Uterus (tissue), 4 donors: Measurements from ENCODE around the gene FOXN3. TPM values are rescaled to one million over a fixed set of nuclear protein-coding genes. Genes with fewer than 3 reads are reported as not detected.

Experiments used
- DNase-seq, 2 donors: peaks; one replicate each; pipeline ENCODE4 v3.0.0-alpha.2; 2019 to 2020
- H3K27ac ChIP-seq, 2 donors: fragments of 200-600 bp; sonication (generic); 1 replicate in 1 of 2; 2 replicates in 1 of 2; pipeline ENCODE4 v1.5.1; 2016 to 2018
- H3K27me3 ChIP-seq, 2 donors: fragments of 200-600 bp; sonication (generic); one replicate each; pipeline ENCODE4 v1.5.1; 2018 to 2019; ENCODE audit warnings: control low read depth in 1 of 2
- H3K36me3 ChIP-seq, 2 donors: fragments of 200-600 bp; sonication (generic); one replicate each; pipeline ENCODE4 v1.5.1; 2019; ENCODE audit warnings: control low read depth in 1 of 2
- H3K4me1 ChIP-seq, 2 donors: fragments of 200-600 bp; sonication (generic); one replicate each; pipeline ENCODE4 v1.5.1; 2018 to 2019; ENCODE audit warnings: control low read depth in 1 of 2
- H3K4me3 ChIP-seq, 2 donors: fragments of 200-600 bp; sonication (generic); 1 replicate in 1 of 2; 2 replicates in 1 of 2; pipeline ENCODE4 v1.5.1; 2018 to 2019; ENCODE audit warnings: mild to moderate bottlenecking in 1 of 2
- H3K9me3 ChIP-seq, 2 donors: fragments of 200-600 bp; sonication (generic); one replicate each; pipeline ENCODE4 v1.5.1; 2019; ENCODE audit warnings: control low read depth in 1 of 2
- CTCF ChIP-seq, 4 experiments: fragments of 200-600 bp in 2 of 4; fragments of 450-650 bp in 2 of 4; sonication (generic) in 2 of 4; IDR thresholded peaks; one replicate each; pipeline ENCODE4 v1.5.1; 2016 to 2019; ENCODE audit warnings: antibody characterized with exemption in 4 of 4, mild to moderate bottlenecking in 2 of 4, moderate library complexity in 1 of 4
- POLR2A ChIP-seq, 2 donors: fragments of 450-650 bp; IDR thresholded peaks; one replicate each; pipeline ENCODE4 v1.6.1; 2016; ENCODE audit warnings: antibody characterized with exemption in 2 of 2, mild to moderate bottlenecking in 1 of 2, moderate library complexity in 1 of 2
- intact Hi-C: fragments of 100-400 bp; cut with DNase I; formaldehyde crosslinking; loops from one replicate; pipeline ENCODE4 v1.15.1; 2023; ENCODE audit warnings: low total_unique reads
- total RNA-seq, 4 donors: library from RNA; depleted of rRNA in 3 of 4; stranded (reverse); fragments of >200 nt in 3 of 4; gene quantifications; one replicate each; pipeline versions ENCODE4 v1.1.0 to v1.2.4, GENCODE V29; 2014 to 2023
- donor health status: DM: yes; HTN: yes; CAD: no.

The FOXN3 gene
- total RNA-seq, 4 donors from 2014 or later: 37.7 to 103 (median 74.9) TPM

GRCh38 chr14:89324501-89325298 lies 92.3 kb downstream of the FOXN3 start:
- no peaks in the 10 kb centered on the region for H3K36me3 ChIP-seq
- H3K9me3 ChIP-seq: no peaks in the 10 kb centered on the region
- H3K4me3 ChIP-seq: no peak overlapping the region
- TF ChIP-seq POLR2A (IDR thresholded peaks at IDR 0.05): no peak
- TF ChIP-seq CTCF (IDR thresholded peaks at IDR 0.05): no peak
- intact Hi-C loops: no loop called here
- no peaks in the 10 kb centered on the region for H3K27me3 ChIP-seq
- no peaks in the 10 kb centered on the region for H3K4me1 ChIP-seq
- no peak for DNase-seq
- H3K27ac ChIP-seq: no peak overlapping the region

DNA sequence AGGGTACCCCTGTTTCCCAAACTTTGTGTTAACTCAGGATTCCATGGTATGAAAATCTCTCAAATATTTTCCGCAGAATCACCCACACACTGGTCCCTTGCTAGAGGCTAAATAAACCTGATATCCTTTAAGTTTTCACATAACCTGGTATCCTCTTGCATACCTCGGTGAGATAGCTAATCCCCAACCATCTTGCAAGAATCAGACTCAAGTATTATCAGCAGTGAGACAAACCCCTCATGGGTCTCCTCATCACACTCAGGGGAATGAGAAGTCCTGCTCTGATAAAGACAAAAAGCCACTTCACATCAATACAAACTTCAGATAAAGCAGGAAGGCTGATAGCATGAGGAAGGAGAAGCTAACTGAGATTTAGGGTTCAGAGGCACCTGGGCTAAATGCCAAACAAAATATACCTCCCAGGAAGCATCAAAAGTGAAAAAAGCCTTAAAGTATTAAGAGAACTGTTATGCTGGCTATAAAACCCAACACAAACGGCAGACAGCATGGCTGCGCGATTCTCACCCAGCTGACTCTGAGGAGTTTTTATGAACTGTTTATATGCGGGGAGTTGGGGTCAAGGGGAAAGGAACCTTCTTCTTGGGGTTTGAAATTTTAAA lies 96.5 kb downstream of the FOXN3 start:
- Histone ChIP-seq H3K9me3 (no peaks in the 10 kb centered on the region), H3K4me1 (no peaks in the 10 kb centered on the region), H3K36me3 (no peaks in the 10 kb centered on the region), H3K4me3 (no peak overlapping the region), H3K27me3 (no peaks in the 10 kb centered on the region), H3K27ac (no peak overlapping the region)
- intact Hi-C loops: no loop called here
- TF ChIP-seq POLR2A (IDR thresholded peaks at IDR 0.05) (no peak), CTCF (IDR thresholded peaks at IDR 0.05) (no peak)
- no peak for DNase-seq

GRCh38 chr14:89319687-89320086 lies 97.3 kb downstream of the FOXN3 start:
- Histone ChIP-seq H3K27ac (no peak overlapping the region), H3K27me3 (no peaks in the 10 kb centered on the region), H3K36me3 (no peaks in the 10 kb centered on the region), H3K4me3 (no peak overlapping the region), H3K9me3 (no peaks in the 10 kb centered on the region), H3K4me1 (no peaks in the 10 kb centered on the region)
- DNase-seq: no peak
- intact Hi-C loops: no loop called here
- TF ChIP-seq CTCF (IDR thresholded peaks at IDR 0.05) (no peak), POLR2A (IDR thresholded peaks at IDR 0.05) (no peak)

DNA sequence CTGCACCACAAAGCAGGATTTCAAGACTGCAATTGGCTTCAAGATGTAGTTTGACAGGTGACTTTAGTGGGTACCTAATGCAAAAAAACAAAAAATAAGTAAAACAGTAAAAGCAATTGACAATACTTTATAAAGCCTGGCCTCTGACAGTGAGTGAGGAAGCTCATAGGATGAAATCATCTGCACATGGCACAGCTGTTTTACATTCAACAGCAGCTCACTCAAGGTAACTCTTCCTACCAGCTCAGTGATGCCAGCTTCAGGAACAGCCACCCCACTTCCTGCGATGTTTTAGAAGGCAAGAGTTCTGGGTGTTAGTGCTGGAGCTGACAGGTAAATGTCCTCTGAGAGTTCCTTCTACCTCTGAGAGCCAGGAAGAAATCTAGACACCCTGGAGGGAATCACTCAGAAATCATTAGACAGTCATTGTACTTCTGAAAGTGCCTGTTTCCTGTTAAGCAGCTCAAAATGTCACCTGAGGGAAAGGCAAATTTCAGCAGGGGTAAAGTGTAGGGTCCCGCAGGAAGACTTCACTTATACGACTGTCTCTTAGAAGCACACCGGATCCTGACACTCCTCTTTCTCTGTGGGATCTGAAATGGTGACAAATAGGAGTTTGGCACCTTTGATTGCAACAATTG lies 99.9 kb downstream of the FOXN3 start:
- intact Hi-C loops: no loop called here
- no peaks in the 10 kb centered on the region for H3K9me3 ChIP-seq
- no peaks in the 10 kb centered on the region for H3K4me1 ChIP-seq
- no peaks in the 10 kb centered on the region for H3K36me3 ChIP-seq
- no peak overlapping the region for H3K4me3 ChIP-seq
- no peak overlapping the region for H3K27ac ChIP-seq
- no peaks in the 10 kb centered on the region for H3K27me3 ChIP-seq
- DNase-seq: no peak
- no peak for TF ChIP-seq POLR2A (IDR thresholded peaks at IDR 0.05)
- TF ChIP-seq CTCF (IDR thresholded peaks at IDR 0.05): no peak
